GM21529 (cell line): ENCODE results near the gene MYMK.

ENCODE experiments used
- ATAC-seq: cut with Tn5 transposase; IDR thresholded peaks from one replicate; pipeline ENCODE4 v1.9.1; 2021; ENCODE audit not compliant: unreplicated experiment

The MYMK gene

GRCh38 chr9:133558191-133559126 is 33.7 kb upstream of the MYMK start:
- peak; percentile 61 for ATAC-seq

- ATAC-seq, result no peak
Measured at GRCh38 chr9:133557581-133557980, 32.8 kb upstream of the MYMK start.

GRCh38 chr9:133556354-133556753 is 31.6 kb upstream of the MYMK start:
- no peak for ATAC-seq

GRCh38 chr9:133554729-133555128 is 30.0 kb upstream of the MYMK start:
- no peak for ATAC-seq

GRCh38 chr9:133553973-133554713 is 29.4 kb upstream of the MYMK start:
- ATAC-seq, result no peak

GRCh38 chr9:133553123-133553522 is 28.4 kb upstream of the MYMK start:
- ATAC-seq, result no peak

GRCh38 chr9:133552236-133552635 is 27.5 kb upstream of the MYMK start:
- no peak for ATAC-seq

GRCh38 chr9:133551446-133551845 is 26.7 kb upstream of the MYMK start:
- no peak for ATAC-seq

GRCh38 chr9:133547116-133547515 is 22.4 kb upstream of the MYMK start:
- ATAC-seq, result no peak

GRCh38 chr9:133546287-133546680 is 21.5 kb upstream of the MYMK start:
- no peak for ATAC-seq

- ATAC-seq, result no peak
Measured at GRCh38 chr9:133545494-133546286, 20.9 kb upstream of the MYMK start.

GRCh38 chr9:133543772-133544467 is 19.2 kb upstream of the MYMK start:
- ATAC-seq, result no peak

GRCh38 chr9:133542002-133542401 is 17.2 kb upstream of the MYMK start:
- ATAC-seq, result no peak

GRCh38 chr9:133540698-133541025 is 15.9 kb upstream of the MYMK start:
- no peak for ATAC-seq

- ATAC-seq, result no peak
Measured at GRCh38 chr9:133539991-133540697, 15.4 kb upstream of the MYMK start.

- ATAC-seq, result no peak
Measured at GRCh38 chr9:133538851-133539833, 14.4 kb upstream of the MYMK start.

GRCh38 chr9:133538176-133538575 is 13.4 kb upstream of the MYMK start:
- ATAC-seq, result no peak

- ATAC-seq, result no peak
Measured at GRCh38 chr9:133537257-133537656, 12.5 kb upstream of the MYMK start.

- no peak for ATAC-seq
Measured at GRCh38 chr9:133536536-133536935, 11.8 kb upstream of the MYMK start.
